GM12878 (cell line): ENCODE results near the gene NET1. TPM values are rescaled to one million over a fixed set of nuclear protein-coding genes. Genes with fewer than 3 reads are reported as not detected.

Experiments used
- ATAC-seq: fragments of 200-7000 bp; cut with Tn5 transposase; 3 replicates; pipeline ENCODE4 v1.9.1; 2020; ENCODE audit warnings: mild to moderate bottlenecking, moderate library complexity
- BruUV-seq: library from RNA; stranded (reverse); fragments of 400-500 nt; replicated peaks from 2 replicates; lab custom pipeline; 2021; lab: Mats Ljungman, UMichigan
- CTCF ChIA-PET: fragments of 300-600 bp; sonication (Branson Sonifier 250); formaldehyde crosslinking; extraction: SDS; loops from one replicate; lab custom pipeline; 2021; ENCODE audit warnings: inconsistent platforms; lab: Yijun Ruan, JAX
- POLR2A ChIA-PET: fragments of 350-600 bp; formaldehyde crosslinking; extraction: SDS; loops from one replicate; lab custom pipeline; 2021; ENCODE audit warnings: inconsistent platforms; lab: Charles Lee
- RAD21 ChIA-PET: fragments of 300-600 bp; sonication (Branson Sonifier 250); formaldehyde crosslinking; loops from one replicate; lab custom pipeline; 2023; ENCODE audit warnings: antibody characterized with exemption; ENCODE audit not compliant: unreplicated experiment; lab: Charles Lee
- SMC1A ChIA-PET: fragments of 300-600 bp; sonication (Branson Sonifier 250); formaldehyde crosslinking; loops from one replicate; lab custom pipeline; 2023; ENCODE audit not compliant: unreplicated experiment, uncharacterized antibody; lab: Charles Lee
- DNase-seq: peaks from one replicate; pipeline ENCODE4 v3.0.0-alpha.2; 2011; ENCODE audit warnings: low read depth, low spot score
- FAIRE-seq: peaks from 3 replicates; lab custom pipeline; 2011; peaks lifted over from hg19 to GRCh38; lab: Jason Lieb, UNC
- H2AFZ ChIP-seq: 2 replicates; pipeline ENCODE4 v1.6.0; 2011; ENCODE audit warnings: low read depth, low read length, control low read depth; ENCODE audit not compliant: control insufficient read depth
- H3K27ac ChIP-seq: 2 replicates; pipeline ENCODE4 v1.5.1; 2011; ENCODE audit warnings: control low read depth; ENCODE audit not compliant: control insufficient read depth, insufficient read depth
- H3K27me3 ChIP-seq, 2 experiments: replicated peaks in 1 of 2; 2 replicates each; pipeline versions ENCODE4 v1.6.0 to v1.6.1; 2011; ENCODE audit warnings: low read length in 1 of 2; ENCODE audit not compliant: control insufficient read depth in 2 of 2, insufficient read depth in 2 of 2
- H3K36me3 ChIP-seq, 2 experiments: 2 replicates each; pipeline ENCODE4 v1.5.1; 2011; ENCODE audit warnings: low read length in 1 of 2; ENCODE audit not compliant: control insufficient read depth in 2 of 2, insufficient read depth in 2 of 2
- H3K4me1 ChIP-seq: 2 replicates; pipeline ENCODE4 v1.6.1; 2011; ENCODE audit warnings: mild to moderate bottlenecking, low read length, moderate library complexity, mixed read lengths; ENCODE audit not compliant: control insufficient read depth, insufficient read depth
- H3K4me2 ChIP-seq: 2 replicates; pipeline ENCODE4 v1.6.0; 2011; ENCODE audit warnings: control low read depth; ENCODE audit not compliant: control insufficient read depth, insufficient read depth
- H3K4me3 ChIP-seq: fragments of 200-600 bp; sonication (generic); 2 replicates; pipeline ENCODE4 v1.5.1; 2016
- H3K79me2 ChIP-seq: 2 replicates; pipeline ENCODE4 v1.6.0; 2011; ENCODE audit warnings: low read length; ENCODE audit not compliant: control insufficient read depth, insufficient read depth
- H3K9ac ChIP-seq: 2 replicates; pipeline ENCODE4 v1.8.0; 2011; ENCODE audit warnings: low read length, control low read depth, mixed read lengths; ENCODE audit not compliant: control insufficient read depth, insufficient read depth
- H3K9me3 ChIP-seq: replicated peaks from 3 replicates; pipeline ENCODE4 v1.5.1; 2011; ENCODE audit warnings: mild to moderate bottlenecking, low read length; ENCODE audit not compliant: control insufficient read depth, insufficient read depth
- H4K20me1 ChIP-seq: 2 replicates; pipeline ENCODE4 v1.6.0; 2011; ENCODE audit not compliant: control insufficient read depth, insufficient read depth
- FOXK2 ChIP-seq: fragments of 450-650 bp; IDR thresholded peaks from 2 replicates; pipeline ENCODE4 v1.6.1; 2017; ENCODE audit warnings: mild to moderate bottlenecking, moderate library complexity
- JUNB ChIP-seq: IDR thresholded peaks from 2 replicates; pipeline ENCODE4 v1.6.1; 2016; ENCODE audit warnings: antibody characterized with exemption, mild to moderate bottlenecking
- ZZZ3 ChIP-seq: IDR thresholded peaks from 2 replicates; pipeline ENCODE4 v1.6.1; 2011; ENCODE audit warnings: low read depth; ENCODE audit not compliant: control insufficient read depth, insufficient read length
- WGBS: methylation state at CpG from one replicate; pipeline ENCODE4 v1.1.6; 2016; ENCODE audit warnings: low lambda C conversion rate; ENCODE audit not compliant: insufficient replicate concordance, insufficient coverage; ENCODE audit errors: missing lambda C conversion rate; 5-methylcytosine and 5-hydroxymethylcytosine counted together
- in situ Hi-C: fragments of 300-500 bp; cut with MboI; formaldehyde crosslinking; loops from 9 replicates; pipeline ENCODE4 v1.14.3; 2018; ENCODE audit warnings: mixed read lengths
- intact Hi-C: fragments of 100-400 bp; cut with micrococcal nuclease; formaldehyde crosslinking; loops from one replicate; pipeline ENCODE4 v1.14.2; 2022; ENCODE audit not compliant: unreplicated experiment
- polyA plus RNA-seq, 11 experiments: library from polyadenylated mRNA; depleted of rRNA in 4 of 11; unstranded in 6 of 11; stranded (reverse) in 5 of 11; fragments of >200 nt; fragmentation: Nextera tagmentation in 4 of 11; fragmentation: Illumina TruSeq in 1 of 11; extraction: Ambion mirVana in 4 of 11; extraction: Trizol in 1 of 11; gene quantifications; 1 replicate in 1 of 11; 2 replicates in 10 of 11; pipeline versions ENCODE4 v1.2.1 to v1.2.3, GENCODE V29; 2011 to 2016; ENCODE audit warnings: inconsistent platforms in 2 of 11, missing spikeins in 2 of 11, low read depth in 1 of 11
- total RNA-seq, 4 experiments: library from RNA; depleted of rRNA in 3 of 4; stranded (reverse); fragments of >200 nt in 3 of 4; fragmentation: Illumina TruSeq in 1 of 4; extraction: Trizol in 1 of 4; gene quantifications; 2 replicates each; pipeline versions ENCODE4 v1.2.1 to v1.2.3, GENCODE V29; 2013 to 2021
- TF ChIP-seq, protein P1 (sequence below): IDR thresholded peaks from 2 replicates; pipeline ENCODE4 v1.6.1; 2012; ENCODE audit warnings: low read length, inconsistent platforms

NET1 gene
- total and polyA plus RNA-seq, 10 of the 15 experiments (the other 5 are each of a cell fraction or from before 2014, with no cell fraction given): 6.5 to 22.7 (median 18.4) TPM

DNA sequence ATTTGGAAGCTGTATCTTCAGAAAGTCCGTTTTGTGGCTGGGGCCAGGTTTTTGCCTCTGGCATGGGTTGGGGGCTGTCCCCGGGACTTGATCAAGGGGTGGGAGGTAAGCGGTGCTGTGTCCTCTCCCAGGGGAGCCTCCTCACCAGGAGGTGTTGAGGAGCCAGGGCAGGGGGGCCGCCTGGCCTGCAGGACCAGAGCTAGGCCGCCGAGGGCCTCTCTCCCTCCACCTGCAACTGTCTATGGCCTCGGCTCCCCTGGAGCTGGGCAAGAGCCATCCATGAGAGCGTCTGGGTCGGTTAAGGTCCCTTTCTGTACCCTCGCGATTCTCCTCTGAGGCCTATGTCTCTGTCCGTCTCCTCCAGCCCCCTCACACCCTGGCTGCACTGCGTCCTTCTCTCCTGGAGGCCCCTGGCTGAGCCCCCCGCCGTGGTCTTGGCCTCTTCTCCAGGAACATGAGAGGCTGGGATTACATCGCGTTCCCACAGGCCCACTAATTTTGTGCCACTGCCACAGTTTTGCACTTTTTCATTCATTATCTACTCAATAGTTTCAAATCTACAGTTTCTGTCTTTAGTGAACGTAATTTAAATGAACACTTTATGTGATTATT is 66.4 kb downstream of the NET1 start:
- BruUV-seq: no TSS peak
- Histone ChIP-seq H3K27ac (no peak overlapping the region), H4K20me1 (no peaks in the 10 kb centered on the region), H3K27me3 (peaks cover 2 to 9% of the 10 kb centered on the region in 2 experiments; a peak in 3 of 4 replicates), H3K9me3 (no peaks in the 10 kb centered on the region; the same call in 2 of the 3 replicates), H3K79me2 (no peaks in the 10 kb centered on the region), H3K9ac (no peak overlapping the region), H3K36me3 (no peaks in the 10 kb centered on the region), H2AFZ (no peak overlapping the region), H3K4me1 (no peaks in the 10 kb centered on the region; the same call in 1 of the 2 replicates), H3K4me2 (no peak overlapping the region), H3K4me3 (no peak overlapping the region)
- in situ Hi-C loops: no loop called here
- FAIRE-seq (no peak), ATAC-seq (no peak), DNase-seq (no peak)
- ChIA-PET CTCF (interaction anchor here (1.1 to 1.2 kb wide), 2 partner anchors 10 to 32 kb away, joined by 3 to 4 read pairs; no protein-coding TSS in a partner anchor), POLR2A (interaction anchor here (0.5 kb wide), 1 partner anchor 104 kb away, joined by 3 read pairs; no protein-coding TSS in a partner anchor), SMC1A (interaction anchor here (1.3 kb wide), 1 partner anchor 39 kb away, joined by 4 read pairs; no protein-coding TSS in a partner anchor), RAD21 (no interaction called here)
- intact Hi-C loops: no loop called here
- 55% methylated on average over 18 of the region's 18 CpGs for WGBS
- TF ChIP-seq JUNB (no peak), FOXK2 (no peak), ZZZ3 (no peak)
- TF ChIP-seq, protein P1, sequence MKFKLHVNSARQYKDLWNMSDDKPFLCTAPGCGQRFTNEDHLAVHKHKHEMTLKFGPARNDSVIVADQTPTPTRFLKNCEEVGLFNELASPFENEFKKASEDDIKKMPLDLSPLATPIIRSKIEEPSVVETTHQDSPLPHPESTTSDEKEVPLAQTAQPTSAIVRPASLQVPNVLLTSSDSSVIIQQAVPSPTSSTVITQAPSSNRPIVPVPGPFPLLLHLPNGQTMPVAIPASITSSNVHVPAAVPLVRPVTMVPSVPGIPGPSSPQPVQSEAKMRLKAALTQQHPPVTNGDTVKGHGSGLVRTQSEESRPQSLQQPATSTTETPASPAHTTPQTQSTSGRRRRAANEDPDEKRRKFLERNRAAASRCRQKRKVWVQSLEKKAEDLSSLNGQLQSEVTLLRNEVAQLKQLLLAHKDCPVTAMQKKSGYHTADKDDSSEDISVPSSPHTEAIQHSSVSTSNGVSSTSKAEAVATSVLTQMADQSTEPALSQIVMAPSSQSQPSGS: no peak
